Epithelial cell of esophagus (primary cell): ENCODE results near the gene PTPRN2.
"Not testable (repeated sequence)": the region's sequence is repeated elsewhere in the genome, so short reads cannot be mapped to it uniquely, and the experiment has no call there.

Experiments
- DNase-seq: peaks from one replicate; pipeline ENCODE4 v3.0.0; 2010; ENCODE audit warnings: low read depth
- H3K4me3 ChIP-seq: 2 replicates; pipeline ENCODE4 v1.5.1; 2011; ENCODE audit warnings: mild to moderate bottlenecking, low read length, control low read depth
- CTCF ChIP-seq: IDR thresholded peaks from 2 replicates; pipeline ENCODE4 v1.5.1; 2011; ENCODE audit warnings: low read depth, mild to moderate bottlenecking, low read length, control low read depth, inconsistent platforms; ENCODE audit not compliant: insufficient read depth; ENCODE audit errors: missing control alignments

Gene PTPRN2

GRCh38 chr7:157702311-157703023 is 885.2 kb downstream of the PTPRN2 start:
- no peak for TF ChIP-seq CTCF
- H3K4me3 ChIP-seq, result no peak overlapping the region
- DNase-seq, result no peak

- not testable (repeated sequence) for DNase-seq, H3K4me3 ChIP-seq
Measured at GRCh38 chr7:157701395-157702180, 886.0 kb downstream of the PTPRN2 start.

GRCh38 chr7:157700231-157701005 is 887.2 kb downstream of the PTPRN2 start:
- no peak for TF ChIP-seq CTCF
- no peak overlapping the region for H3K4me3 ChIP-seq
- DNase-seq, result no peak

- no peak for TF ChIP-seq CTCF
- DNase-seq, result no peak
- no peak overlapping the region for H3K4me3 ChIP-seq
Measured at GRCh38 chr7:157699357-157700013, 888.1 kb downstream of the PTPRN2 start.

- H3K4me3 ChIP-seq, DNase-seq: not testable (repeated sequence)
Measured at GRCh38 chr7:157697287-157697686, 890.3 kb downstream of the PTPRN2 start.

GRCh38 chr7:157695609-157696008 is 892.0 kb downstream of the PTPRN2 start:
- DNase-seq, H3K4me3 ChIP-seq: not testable (repeated sequence)

- no peak for DNase-seq
- H3K4me3 ChIP-seq, result no peak overlapping the region
- TF ChIP-seq CTCF, result no peak
Measured at GRCh38 chr7:157694376-157694665, 893.3 kb downstream of the PTPRN2 start.
